Astrocyte (in vitro differentiated cells and primary cell): ENCODE measurements around the gene TMEM225B. TPM values are rescaled to one million over a fixed set of nuclear protein-coding genes. Genes with fewer than 3 reads are reported as not detected.
"Not testable (repeated sequence)": the region's sequence is repeated elsewhere in the genome, so short reads cannot be mapped to it uniquely, and the experiment has no call there.

ENCODE experiments used
- DNase-seq: peaks from one replicate; pipeline ENCODE4 v3.0.0-alpha.2; 2010; ENCODE audit warnings: low read depth
- FAIRE-seq: peaks from 2 replicates; lab custom pipeline; 2011; peaks lifted over from hg19 to GRCh38; lab: Jason Lieb, UNC
- H2AFZ ChIP-seq: 2 replicates; pipeline ENCODE4 v1.6.0; 2012; ENCODE audit warnings: low read depth, low read length, inconsistent platforms
- H3K27ac ChIP-seq: 2 replicates; pipeline ENCODE4 v1.5.1; 2011; ENCODE audit warnings: low read depth, low read length, inconsistent platforms
- H3K27me3 ChIP-seq: 2 replicates; pipeline ENCODE4 v1.6.0; 2011; ENCODE audit warnings: low read length, inconsistent platforms; ENCODE audit not compliant: insufficient read depth
- H3K36me3 ChIP-seq: 2 replicates; pipeline ENCODE4 v1.5.1; 2011; ENCODE audit warnings: low read length, inconsistent platforms; ENCODE audit not compliant: insufficient read depth
- H3K4me1 ChIP-seq: 2 replicates; pipeline ENCODE4 v1.5.1; 2011; ENCODE audit warnings: low read length, inconsistent platforms; ENCODE audit not compliant: insufficient read depth
- H3K4me2 ChIP-seq: 2 replicates; pipeline ENCODE4 v1.6.0; 2012; ENCODE audit warnings: low read length, inconsistent platforms
- H3K4me3 ChIP-seq: 2 replicates; pipeline ENCODE4 v1.5.1; 2011; ENCODE audit warnings: low read depth, mild to moderate bottlenecking, low read length, inconsistent platforms; ENCODE audit not compliant: insufficient read depth
- H3K79me2 ChIP-seq: 2 replicates; pipeline ENCODE4 v1.6.0; 2012; ENCODE audit warnings: mild to moderate bottlenecking, low read length, inconsistent platforms; ENCODE audit not compliant: insufficient read depth
- H3K9ac ChIP-seq: 2 replicates; pipeline ENCODE4 v1.6.0; 2012; ENCODE audit warnings: mild to moderate bottlenecking, low read length, inconsistent platforms
- H3K9me3 ChIP-seq: 2 replicates; pipeline ENCODE4 v1.5.1; 2012; ENCODE audit warnings: low read depth, mild to moderate bottlenecking, low read length, inconsistent platforms; ENCODE audit not compliant: insufficient read depth
- H4K20me1 ChIP-seq: 2 replicates; pipeline ENCODE4 v1.6.0; 2012; ENCODE audit warnings: low read length, inconsistent platforms; ENCODE audit not compliant: insufficient read depth
- H3K27ac Mint-ChIP-seq: one replicate; pipeline ENCODE4 v1.8.0; 2021; ENCODE audit warnings: mild to moderate bottlenecking, mixed read lengths; ENCODE audit not compliant: unreplicated experiment
- H3K27me3 Mint-ChIP-seq: one replicate; pipeline ENCODE4 v1.8.0; 2021; ENCODE audit warnings: low read depth, mixed read lengths; ENCODE audit not compliant: unreplicated experiment
- H3K36me3 Mint-ChIP-seq: one replicate; pipeline ENCODE4 v1.8.0; 2021; ENCODE audit warnings: low read depth, mixed read lengths; ENCODE audit not compliant: unreplicated experiment
- H3K4me1 Mint-ChIP-seq: one replicate; pipeline ENCODE4 v1.8.0; 2021; ENCODE audit warnings: low read depth, mixed read lengths; ENCODE audit not compliant: unreplicated experiment
- H3K4me3 Mint-ChIP-seq: one replicate; pipeline ENCODE4 v1.8.0; 2021; ENCODE audit warnings: mild to moderate bottlenecking, moderate library complexity, mixed read lengths; ENCODE audit not compliant: unreplicated experiment
- H3K9me3 Mint-ChIP-seq: one replicate; pipeline ENCODE4 v1.8.0; 2021; ENCODE audit warnings: mild to moderate bottlenecking, mixed read lengths; ENCODE audit not compliant: unreplicated experiment
- EZH2 ChIP-seq: IDR thresholded peaks from 2 replicates; pipeline ENCODE4 v1.6.1; 2012; ENCODE audit warnings: mild to moderate bottlenecking, low read length, inconsistent platforms; ENCODE audit not compliant: insufficient read depth
- total RNA-seq: library from RNA; stranded (reverse); gene quantifications from 2 replicates; pipeline ENCODE4 v1.2.1, GENCODE V29; 2021
- TF ChIP-seq, protein P1 (sequence below): IDR thresholded peaks from 2 replicates; pipeline ENCODE4 v1.5.1; 2011; ENCODE audit warnings: low read depth, mild to moderate bottlenecking, inconsistent platforms, low read length, moderate library complexity; ENCODE audit not compliant: insufficient read depth

TMEM225B gene
- total RNA-seq, 1 donor from 2014 or later: 0.23 TPM

DNA sequence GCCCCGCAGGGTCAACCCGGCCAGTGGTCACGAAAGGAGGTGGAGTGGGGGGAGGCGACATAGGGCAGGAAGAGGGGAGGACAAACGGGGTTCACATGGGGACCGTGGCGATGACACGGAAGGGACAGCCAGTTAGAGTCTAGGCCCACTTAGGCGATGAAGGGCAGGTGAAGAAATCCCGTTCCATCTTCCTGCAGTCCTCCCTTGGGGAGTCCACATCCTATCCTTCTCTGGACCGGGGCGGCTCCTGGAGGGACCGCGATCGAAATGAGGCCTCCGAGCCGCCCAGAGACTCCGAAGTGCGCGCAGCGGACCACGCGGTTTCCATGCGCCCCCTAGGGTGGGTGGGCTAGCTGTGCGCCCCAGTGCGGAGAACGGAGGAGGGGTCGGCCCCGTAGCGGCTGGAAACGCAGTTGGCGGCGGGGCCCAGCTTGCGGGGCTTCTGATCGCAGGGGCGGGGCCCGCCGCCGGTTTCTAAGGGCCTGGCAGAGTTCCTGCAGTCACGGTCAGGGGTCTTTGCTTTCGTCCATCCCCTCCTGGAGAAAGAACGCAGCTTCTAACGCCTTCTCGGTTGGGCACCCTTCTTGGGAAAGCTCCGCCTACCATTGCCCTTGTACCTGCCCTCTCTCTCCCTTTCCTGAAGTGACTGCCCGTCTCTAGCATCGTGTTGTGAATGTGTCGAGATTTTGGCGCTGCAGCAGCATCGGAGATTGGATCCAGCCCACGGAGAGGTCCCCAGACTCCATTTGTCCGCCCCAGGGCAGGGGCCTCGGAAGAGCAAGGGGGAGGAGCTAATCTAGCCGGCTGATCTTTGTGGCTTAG lies 17.9 kb upstream of the TMEM225B start:
- Histone ChIP-seq H3K36me3 (no peaks in the 10 kb centered on the region), H3K79me2 (no peaks in the 10 kb centered on the region), H3K4me3 (peak overlapping the region; percentile 68), H3K27me3 (no peaks in the 10 kb centered on the region), H4K20me1 (peaks cover 3% of the 10 kb centered on the region), H3K9ac (peak overlapping the region; percentile 68), H3K9me3 (no peaks in the 10 kb centered on the region), H3K27ac (no peak overlapping the region), H3K4me1 (peaks cover 7% of the 10 kb centered on the region), H3K4me2 (peak overlapping the region; percentile 92), H2AFZ (peak overlapping the region; percentile 90)
- H3K4me1 Mint-ChIP-seq: peaks cover 5% of the 10 kb centered on the region
- DNase-seq: peak; percentile 25
- peak overlapping the region; percentile 89 for H3K4me3 Mint-ChIP-seq
- no peak for FAIRE-seq
- TF ChIP-seq EZH2: no peak
- TF ChIP-seq, protein P1, sequence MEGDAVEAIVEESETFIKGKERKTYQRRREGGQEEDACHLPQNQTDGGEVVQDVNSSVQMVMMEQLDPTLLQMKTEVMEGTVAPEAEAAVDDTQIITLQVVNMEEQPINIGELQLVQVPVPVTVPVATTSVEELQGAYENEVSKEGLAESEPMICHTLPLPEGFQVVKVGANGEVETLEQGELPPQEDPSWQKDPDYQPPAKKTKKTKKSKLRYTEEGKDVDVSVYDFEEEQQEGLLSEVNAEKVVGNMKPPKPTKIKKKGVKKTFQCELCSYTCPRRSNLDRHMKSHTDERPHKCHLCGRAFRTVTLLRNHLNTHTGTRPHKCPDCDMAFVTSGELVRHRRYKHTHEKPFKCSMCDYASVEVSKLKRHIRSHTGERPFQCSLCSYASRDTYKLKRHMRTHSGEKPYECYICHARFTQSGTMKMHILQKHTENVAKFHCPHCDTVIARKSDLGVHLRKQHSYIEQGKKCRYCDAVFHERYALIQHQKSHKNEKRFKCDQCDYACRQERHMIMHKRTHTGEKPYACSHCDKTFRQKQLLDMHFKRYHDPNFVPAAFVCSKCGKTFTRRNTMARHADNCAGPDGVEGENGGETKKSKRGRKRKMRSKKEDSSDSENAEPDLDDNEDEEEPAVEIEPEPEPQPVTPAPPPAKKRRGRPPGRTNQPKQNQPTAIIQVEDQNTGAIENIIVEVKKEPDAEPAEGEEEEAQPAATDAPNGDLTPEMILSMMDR: peak; percentile 24
- no peaks in the 10 kb centered on the region for H3K9me3 Mint-ChIP-seq
- no peaks in the 10 kb centered on the region for H3K36me3 Mint-ChIP-seq
- peaks cover 10% of the 10 kb centered on the region for H3K27me3 Mint-ChIP-seq
- H3K27ac Mint-ChIP-seq: peak overlapping the region; percentile 62

DNA sequence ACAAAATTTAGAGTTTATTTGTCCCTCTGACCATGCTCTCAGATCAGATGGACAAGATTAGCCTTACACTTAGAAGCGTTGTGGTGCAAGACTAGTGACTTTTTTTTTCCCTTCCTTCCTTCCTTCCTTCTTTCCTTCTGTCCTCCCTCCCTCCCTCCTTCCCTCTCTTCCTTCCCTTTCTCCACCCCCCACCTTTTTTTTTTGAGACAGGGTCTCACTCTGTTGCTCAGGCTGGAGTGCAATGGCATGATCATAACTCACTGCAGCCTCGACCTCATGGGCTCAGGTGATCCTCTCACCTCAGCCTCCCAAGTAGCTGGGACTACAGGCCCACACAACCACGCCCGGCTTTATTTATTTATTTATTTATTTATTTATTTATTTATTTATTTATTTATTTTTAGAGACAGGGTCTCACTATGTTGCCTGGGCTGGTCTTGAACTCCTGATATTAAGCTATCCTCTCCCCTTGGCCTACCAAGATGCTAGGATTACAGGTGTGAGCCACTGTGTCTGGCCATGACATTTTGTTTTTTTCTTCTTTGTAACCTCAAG lies 17.2 kb upstream of the TMEM225B start:
- H3K27ac ChIP-seq, DNase-seq, H3K4me1 Mint-ChIP-seq, H3K9me3 ChIP-seq, H3K27me3 ChIP-seq, H3K36me3 Mint-ChIP-seq, H3K79me2 ChIP-seq, H4K20me1 ChIP-seq, H3K36me3 ChIP-seq, FAIRE-seq, H3K4me1 ChIP-seq, H3K9me3 Mint-ChIP-seq: not testable (repeated sequence)
- Mint-ChIP-seq H3K4me3 (peak overlapping the region; percentile 89), H3K27ac (peak overlapping the region; percentile 62), H3K27me3 (peaks cover 10% of the 10 kb centered on the region)
- H3K4me3 ChIP-seq: peak overlapping the region; percentile 68
- H3K9ac ChIP-seq: peak overlapping the region; percentile 68
- H3K4me2 ChIP-seq: peak overlapping the region; percentile 92
- H2AFZ ChIP-seq: peak overlapping the region; percentile 90

DNA sequence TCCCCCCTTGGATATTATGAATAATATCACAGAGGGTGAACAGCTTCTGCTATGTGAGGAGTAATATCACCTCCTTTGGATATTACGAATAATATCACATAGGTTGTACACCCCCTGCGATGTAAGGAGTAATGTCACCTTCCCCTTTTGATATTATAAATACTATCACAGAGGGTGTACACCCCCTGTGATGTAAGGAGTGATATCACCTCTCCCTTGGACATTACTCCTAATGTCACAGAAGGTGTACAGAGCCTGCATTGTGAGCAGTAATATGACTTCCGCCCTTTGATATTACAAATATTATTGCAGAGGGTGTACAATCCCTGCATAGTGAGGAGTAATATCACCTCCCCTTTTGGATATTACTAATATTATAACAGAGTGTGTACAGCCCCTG lies 9.2 kb upstream of the TMEM225B start:
- H3K4me2 ChIP-seq: no peak overlapping the region
- no peaks in the 10 kb centered on the region for H4K20me1 ChIP-seq
- Mint-ChIP-seq H3K27me3 (peaks cover 14% of the 10 kb centered on the region), H3K36me3 (no peaks in the 10 kb centered on the region), H3K27ac (no peak overlapping the region), H3K4me3 (no peak overlapping the region), H3K4me1 (no peaks in the 10 kb centered on the region), H3K9me3 (no peaks in the 10 kb centered on the region)
- H3K79me2 ChIP-seq: no peaks in the 10 kb centered on the region
- H3K36me3 ChIP-seq: no peaks in the 10 kb centered on the region
- FAIRE-seq (no peak), DNase-seq (no peak)
- no peaks in the 10 kb centered on the region for H3K27me3 ChIP-seq
- no peaks in the 10 kb centered on the region for H3K9me3 ChIP-seq
- no peak for TF ChIP-seq EZH2
- TF ChIP-seq, protein P1: no peak
- H3K4me3 ChIP-seq: no peak overlapping the region
- H3K9ac ChIP-seq: no peak overlapping the region
- no peaks in the 10 kb centered on the region for H3K4me1 ChIP-seq
- no peak overlapping the region for H3K27ac ChIP-seq
- H2AFZ ChIP-seq: no peak overlapping the region
